SK-N-SH treated with all-trans-retinoic acid at 6 μM for 48 hours (cell line): Measurements from ENCODE around the gene MTPN.

Experiments used
- ATAC-seq: fragments of 200-7000 bp; cut with Tn5 transposase; 3 replicates; pipeline ENCODE4 v1.9.1; 2020; ENCODE audit warnings: mild to moderate bottlenecking, moderate library complexity
- ARNTL ChIP-seq: fragments of 450-650 bp; formaldehyde crosslinking; IDR thresholded peaks from 2 replicates; pipeline ENCODE4 v1.5.0; 2020; ENCODE audit warnings: low read depth, mild to moderate bottlenecking, moderate library complexity, borderline replicate concordance
- CSDC2 ChIP-seq: fragments of 250-450 bp; sonication (Bioruptor Pico); IDR thresholded peaks from 2 replicates; pipeline ENCODE4 v1.5.0; 2020; ENCODE audit warnings: mild to moderate bottlenecking, moderate library complexity
- CSRNP3 ChIP-seq: fragments of 250-450 bp; sonication (Bioruptor Pico); IDR thresholded peaks from 2 replicates; pipeline ENCODE4 v1.5.1; 2021; ENCODE audit warnings: mild to moderate bottlenecking, moderate library complexity
- ESRRG ChIP-seq: fragments of 250-450 bp; sonication (Bioruptor Pico); IDR thresholded peaks from 2 replicates; pipeline ENCODE4 v1.6.1; 2021; ENCODE audit warnings: mild to moderate bottlenecking
- GLIS3 ChIP-seq: fragments of 250-450 bp; sonication (Bioruptor Pico); IDR thresholded peaks from 2 replicates; pipeline ENCODE4 v1.5.0; 2020; ENCODE audit warnings: mild to moderate bottlenecking, moderate library complexity
- OSR1 ChIP-seq: fragments of 250-450 bp; sonication (Bioruptor Pico); IDR thresholded peaks from 2 replicates; pipeline ENCODE4 v1.8.0; 2022; ENCODE audit warnings: moderate library complexity, mild to moderate bottlenecking, inconsistent platforms
- PATZ1 ChIP-seq: fragments of 250-450 bp; sonication (Bioruptor Pico); IDR thresholded peaks from 2 replicates; pipeline ENCODE4 v1.8.0; 2020; ENCODE audit warnings: mild to moderate bottlenecking, moderate library complexity, borderline replicate concordance
- RARB ChIP-seq: fragments of 250-450 bp; sonication (Bioruptor Pico); IDR thresholded peaks from 2 replicates; pipeline ENCODE4 v1.8.0; 2021; ENCODE audit warnings: mild to moderate bottlenecking, moderate library complexity
- TCF4 ChIP-seq: fragments of 250-450 bp; sonication (Bioruptor Pico); IDR thresholded peaks from 2 replicates; pipeline ENCODE4 v1.8.0; 2021; ENCODE audit warnings: mild to moderate bottlenecking, moderate library complexity, borderline replicate concordance
- TOX ChIP-seq: fragments of 250-450 bp; sonication (Bioruptor Pico); IDR thresholded peaks from 2 replicates; pipeline ENCODE4 v1.8.0; 2021; ENCODE audit warnings: mild to moderate bottlenecking, moderate library complexity, borderline replicate concordance
- ZC3H10 ChIP-seq: fragments of 250-450 bp; sonication (Bioruptor Pico); IDR thresholded peaks from 2 replicates; pipeline ENCODE4 v1.5.1; 2021; ENCODE audit warnings: mild to moderate bottlenecking, moderate library complexity
- ZFP3 ChIP-seq: fragments of 250-450 bp; sonication (Bioruptor Pico); IDR thresholded peaks from 2 replicates; pipeline ENCODE4 v1.5.0; 2020; ENCODE audit warnings: mild to moderate bottlenecking, moderate library complexity
- ZFP30 ChIP-seq: fragments of 450-650 bp; formaldehyde crosslinking; IDR thresholded peaks from 2 replicates; pipeline ENCODE4 v1.5.0; 2022; ENCODE audit warnings: mild to moderate bottlenecking, moderate library complexity
- ZNF565 ChIP-seq: fragments of 450-650 bp; formaldehyde crosslinking; conservative IDR thresholded peaks from 2 replicates; pipeline ENCODE4 v1.5.0; 2020; ENCODE audit warnings: low read depth, mild to moderate bottlenecking, moderate library complexity
- ZNF70 ChIP-seq: fragments of 450-650 bp; formaldehyde crosslinking; IDR thresholded peaks from 2 replicates; pipeline ENCODE4 v1.5.0; 2020; ENCODE audit warnings: mild to moderate bottlenecking, moderate library complexity
- ZNF8 ChIP-seq: fragments of 450-650 bp; formaldehyde crosslinking; IDR thresholded peaks from 2 replicates; pipeline ENCODE4 v1.5.0; 2020; ENCODE audit warnings: mild to moderate bottlenecking, moderate library complexity
- TF ChIP-seq, protein P1 (sequence below): fragments of 250-450 bp; sonication (Bioruptor Pico); IDR thresholded peaks from 2 replicates; pipeline ENCODE4 v1.8.0; 2021; ENCODE audit warnings: low read depth, mild to moderate bottlenecking, moderate library complexity, borderline replicate concordance
- TF ChIP-seq, protein P2 (sequence below): fragments of 250-450 bp; sonication (Bioruptor Pico); IDR thresholded peaks from 2 replicates; pipeline ENCODE4 v1.5.1; 2020; ENCODE audit warnings: low read depth, mild to moderate bottlenecking, moderate library complexity
- TF ChIP-seq, protein P3 (sequence below): fragments of 250-450 bp; sonication (Bioruptor Pico); IDR thresholded peaks from 2 replicates; pipeline ENCODE4 v1.5.0; 2020; ENCODE audit warnings: mild to moderate bottlenecking, moderate library complexity

The MTPN gene

DNA sequence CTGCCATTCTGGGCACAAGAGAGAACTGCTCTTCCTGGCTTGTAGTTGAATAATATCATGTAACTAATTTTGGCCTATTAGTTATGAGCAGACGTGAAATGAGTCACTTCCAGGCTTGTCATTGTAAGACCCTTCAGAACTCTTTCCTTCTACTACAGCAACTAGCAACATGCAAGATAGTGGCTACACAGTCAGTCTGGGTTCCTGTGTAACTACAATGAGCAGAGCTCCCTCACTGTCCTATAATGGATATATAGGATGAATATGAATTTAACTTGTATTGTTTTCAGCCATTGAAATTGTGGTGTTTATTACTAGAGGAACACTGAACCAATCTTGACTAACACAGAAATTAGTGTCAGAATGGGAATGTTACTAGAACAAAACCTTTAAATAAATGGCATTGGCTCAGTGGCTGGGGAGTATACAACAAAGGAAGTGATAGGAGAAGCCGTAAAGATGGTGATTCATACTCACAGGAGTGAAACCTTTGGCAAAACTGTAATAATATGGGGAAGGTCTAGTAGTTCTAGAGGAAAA lies 2.9 kb upstream of the MTPN start (continued):
- TF ChIP-seq, protein P1, sequence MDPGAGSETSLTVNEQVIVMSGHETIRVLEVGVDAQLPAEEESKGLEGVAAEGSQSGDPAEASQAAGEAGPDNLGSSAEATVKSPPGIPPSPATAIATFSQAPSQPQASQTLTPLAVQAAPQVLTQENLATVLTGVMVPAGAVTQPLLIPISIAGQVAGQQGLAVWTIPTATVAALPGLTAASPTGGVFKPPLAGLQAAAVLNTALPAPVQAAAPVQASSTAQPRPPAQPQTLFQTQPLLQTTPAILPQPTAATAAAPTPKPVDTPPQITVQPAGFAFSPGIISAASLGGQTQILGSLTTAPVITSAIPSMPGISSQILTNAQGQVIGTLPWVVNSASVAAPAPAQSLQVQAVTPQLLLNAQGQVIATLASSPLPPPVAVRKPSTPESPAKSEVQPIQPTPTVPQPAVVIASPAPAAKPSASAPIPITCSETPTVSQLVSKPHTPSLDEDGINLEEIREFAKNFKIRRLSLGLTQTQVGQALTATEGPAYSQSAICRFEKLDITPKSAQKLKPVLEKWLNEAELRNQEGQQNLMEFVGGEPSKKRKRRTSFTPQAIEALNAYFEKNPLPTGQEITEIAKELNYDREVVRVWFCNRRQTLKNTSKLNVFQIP (CRISPR knock-in tag): no peak

- ATAC-seq: no peak
- TF ChIP-seq GLIS3: no peak
Measured at GRCh38 chr7:135979471-135980011, 2.4 kb upstream of the MTPN start.

DNA sequence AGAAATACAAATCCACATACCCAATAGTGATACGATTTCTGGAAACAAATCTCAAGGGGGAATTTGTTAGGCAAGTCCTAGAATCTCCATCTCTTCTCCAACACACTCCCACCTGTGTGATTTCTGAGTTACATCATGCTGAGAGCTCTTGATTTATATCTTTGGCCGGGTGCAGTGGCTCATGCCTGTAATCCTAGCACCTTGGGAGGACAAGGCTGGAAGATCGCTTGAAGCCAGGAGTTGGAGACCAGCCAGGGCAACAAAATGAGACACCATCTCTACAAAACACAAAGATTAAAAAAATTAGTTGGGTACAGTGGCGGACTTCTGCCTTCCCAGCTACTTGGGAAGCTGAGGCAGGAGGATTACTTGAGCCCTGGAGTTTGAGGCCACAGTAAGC lies 1.5 kb upstream of the MTPN start:
- no peak for ATAC-seq
- TF ChIP-seq CSRNP3 (no peak), ESRRG (CRISPR knock-in tag) (no peak), RARB (CRISPR knock-in tag) (no peak), ZFP3 (CRISPR knock-in tag) (no peak), ZNF565 (CRISPR knock-in tag) (no peak), TOX (CRISPR knock-in tag) (no peak), ZC3H10 (CRISPR knock-in tag) (no peak), TCF4 (CRISPR knock-in tag) (no peak), ZFP30 (CRISPR knock-in tag) (no peak), CSDC2 (CRISPR knock-in tag) (no peak)
- TF ChIP-seq, protein P2, sequence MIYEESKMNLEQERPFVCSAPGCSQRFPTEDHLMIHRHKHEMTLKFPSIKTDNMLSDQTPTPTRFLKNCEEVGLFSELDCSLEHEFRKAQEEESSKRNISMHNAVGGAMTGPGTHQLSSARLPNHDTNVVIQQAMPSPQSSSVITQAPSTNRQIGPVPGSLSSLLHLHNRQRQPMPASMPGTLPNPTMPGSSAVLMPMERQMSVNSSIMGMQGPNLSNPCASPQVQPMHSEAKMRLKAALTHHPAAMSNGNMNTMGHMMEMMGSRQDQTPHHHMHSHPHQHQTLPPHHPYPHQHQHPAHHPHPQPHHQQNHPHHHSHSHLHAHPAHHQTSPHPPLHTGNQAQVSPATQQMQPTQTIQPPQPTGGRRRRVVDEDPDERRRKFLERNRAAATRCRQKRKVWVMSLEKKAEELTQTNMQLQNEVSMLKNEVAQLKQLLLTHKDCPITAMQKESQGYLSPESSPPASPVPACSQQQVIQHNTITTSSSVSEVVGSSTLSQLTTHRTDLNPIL: no peak
- TF ChIP-seq, protein P3, sequence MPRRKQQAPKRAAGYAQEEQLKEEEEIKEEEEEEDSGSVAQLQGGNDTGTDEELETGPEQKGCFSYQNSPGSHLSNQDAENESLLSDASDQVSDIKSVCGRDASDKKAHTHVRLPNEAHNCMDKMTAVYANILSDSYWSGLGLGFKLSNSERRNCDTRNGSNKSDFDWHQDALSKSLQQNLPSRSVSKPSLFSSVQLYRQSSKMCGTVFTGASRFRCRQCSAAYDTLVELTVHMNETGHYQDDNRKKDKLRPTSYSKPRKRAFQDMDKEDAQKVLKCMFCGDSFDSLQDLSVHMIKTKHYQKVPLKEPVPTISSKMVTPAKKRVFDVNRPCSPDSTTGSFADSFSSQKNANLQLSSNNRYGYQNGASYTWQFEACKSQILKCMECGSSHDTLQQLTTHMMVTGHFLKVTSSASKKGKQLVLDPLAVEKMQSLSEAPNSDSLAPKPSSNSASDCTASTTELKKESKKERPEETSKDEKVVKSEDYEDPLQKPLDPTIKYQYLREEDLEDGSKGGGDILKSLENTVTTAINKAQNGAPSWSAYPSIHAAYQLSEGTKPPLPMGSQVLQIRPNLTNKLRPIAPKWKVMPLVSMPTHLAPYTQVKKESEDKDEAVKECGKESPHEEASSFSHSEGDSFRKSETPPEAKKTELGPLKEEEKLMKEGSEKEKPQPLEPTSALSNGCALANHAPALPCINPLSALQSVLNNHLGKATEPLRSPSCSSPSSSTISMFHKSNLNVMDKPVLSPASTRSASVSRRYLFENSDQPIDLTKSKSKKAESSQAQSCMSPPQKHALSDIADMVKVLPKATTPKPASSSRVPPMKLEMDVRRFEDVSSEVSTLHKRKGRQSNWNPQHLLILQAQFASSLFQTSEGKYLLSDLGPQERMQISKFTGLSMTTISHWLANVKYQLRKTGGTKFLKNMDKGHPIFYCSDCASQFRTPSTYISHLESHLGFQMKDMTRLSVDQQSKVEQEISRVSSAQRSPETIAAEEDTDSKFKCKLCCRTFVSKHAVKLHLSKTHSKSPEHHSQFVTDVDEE (CRISPR knock-in tag): no peak

- ATAC-seq: no peak
Measured at GRCh38 chr7:135977742-135978066, 545 bp upstream of the MTPN start.

More at GRCh38 chr7:135977742-135978066, 545 bp upstream of the MTPN start:
- no peak for TF ChIP-seq TOX (CRISPR knock-in tag)
- no peak for TF ChIP-seq CSDC2 (CRISPR knock-in tag)
- no peak for TF ChIP-seq GLIS3
- no peak for TF ChIP-seq ZNF565 (CRISPR knock-in tag)
- TF ChIP-seq ZNF70 (CRISPR knock-in tag): no peak
- TF ChIP-seq, protein P3 (CRISPR knock-in tag): no peak
- no peak for TF ChIP-seq RARB (CRISPR knock-in tag)
- TF ChIP-seq ZC3H10 (CRISPR knock-in tag): no peak
- no peak for TF ChIP-seq ZFP30 (CRISPR knock-in tag)
- TF ChIP-seq ESRRG (CRISPR knock-in tag): no peak
- TF ChIP-seq ZNF8 (CRISPR knock-in tag): no peak
- no peak for TF ChIP-seq TCF4 (CRISPR knock-in tag)
- no peak for TF ChIP-seq PATZ1
- no peak for TF ChIP-seq OSR1
- TF ChIP-seq ZFP3 (CRISPR knock-in tag): no peak
- TF ChIP-seq, protein P1 (CRISPR knock-in tag): no peak
- no peak for TF ChIP-seq ARNTL (CRISPR knock-in tag)
